ENCODE results near the gene GJC2.
A peak's percentile ranks its signal among the peaks of the same experiment; 100 is the strongest.
"Not testable (repeated sequence)": the region's sequence is repeated elsewhere in the genome, so short reads cannot be mapped to it uniquely, and the experiment has no call there.

GJC2 gene

DNA sequence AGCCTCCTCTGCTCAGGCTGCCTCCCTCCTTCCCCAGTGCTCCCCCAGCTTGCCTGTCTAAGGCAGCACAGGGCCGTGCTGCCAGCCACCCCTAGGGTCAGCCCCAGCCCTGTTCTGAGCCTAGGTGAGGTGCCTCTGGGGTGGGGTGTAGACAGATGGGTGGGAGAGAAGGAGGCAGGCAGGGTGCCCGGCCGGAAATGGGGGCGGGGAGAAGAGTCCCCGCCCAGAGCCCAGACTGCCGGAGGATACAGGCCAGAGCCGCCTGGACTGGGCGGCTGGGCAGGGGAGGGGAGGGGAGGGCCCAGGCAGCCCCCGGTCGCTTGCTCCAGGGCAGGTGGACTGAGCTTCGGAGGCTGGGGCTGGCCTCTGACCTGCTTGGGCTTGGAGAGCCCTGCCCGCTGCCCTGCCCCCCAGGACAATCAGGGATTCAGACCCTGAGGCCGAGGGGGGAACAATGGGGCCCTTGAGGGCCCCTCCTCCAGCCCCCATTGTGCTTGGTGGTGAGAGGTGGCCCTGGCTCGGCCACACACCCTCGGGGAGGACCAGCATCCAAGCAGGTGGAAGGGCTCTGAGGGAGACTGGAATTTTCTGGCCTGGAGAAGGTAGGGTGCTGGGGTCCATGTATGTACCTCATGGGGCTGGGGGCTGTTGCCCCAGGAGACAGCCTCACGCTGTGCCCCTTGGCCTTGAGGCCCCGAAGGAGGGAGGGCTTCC lies at the start of gene GJC2:
Gene GJC2 (plus strand): TSS at position 525 of the 714 bp plus-strand sequence. CDS start 7,829 bp downstream, outside the sequence.
- peak; percentile 17 for DNase-seq

DNA sequence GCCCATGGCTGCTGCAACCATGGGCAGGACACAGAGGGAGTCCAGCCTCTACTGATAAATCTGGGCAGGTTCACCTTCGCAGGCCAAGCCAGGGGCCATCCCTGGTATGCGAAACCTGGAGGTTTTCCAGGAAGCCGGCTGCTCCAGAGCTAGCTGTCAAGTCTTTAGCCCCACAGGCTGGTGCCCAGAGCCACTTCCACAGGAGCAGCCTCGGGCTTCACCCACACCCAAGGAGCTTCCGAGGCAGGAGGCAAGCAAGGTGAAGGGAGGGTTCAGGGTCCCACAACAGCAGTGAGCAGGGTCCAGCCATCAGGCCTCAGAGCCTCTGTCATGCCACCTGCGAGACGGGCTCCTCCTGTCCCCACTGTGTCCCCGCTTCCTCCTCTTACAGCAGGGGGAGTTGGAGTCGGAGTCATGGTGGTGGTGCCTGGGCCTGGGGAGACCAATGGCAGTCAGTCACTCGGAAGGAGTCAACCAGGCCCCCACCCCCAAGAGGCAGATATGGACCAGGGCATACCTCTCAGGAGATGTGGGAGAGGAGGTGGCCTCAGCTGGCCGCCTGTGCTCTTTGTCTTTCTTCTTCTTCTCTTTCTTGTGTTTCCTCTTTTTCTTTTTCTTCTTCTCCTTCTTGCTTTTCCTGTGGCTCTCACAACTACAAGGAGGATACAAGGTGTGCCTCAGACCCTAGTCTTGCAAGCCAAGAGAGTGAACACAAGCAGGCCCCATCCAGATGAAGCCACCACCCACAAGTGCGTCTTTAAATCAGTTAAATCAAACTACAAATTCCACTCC lies 48.7 kb upstream of the GJC2 start:
- no peak for DNase-seq

DNA sequence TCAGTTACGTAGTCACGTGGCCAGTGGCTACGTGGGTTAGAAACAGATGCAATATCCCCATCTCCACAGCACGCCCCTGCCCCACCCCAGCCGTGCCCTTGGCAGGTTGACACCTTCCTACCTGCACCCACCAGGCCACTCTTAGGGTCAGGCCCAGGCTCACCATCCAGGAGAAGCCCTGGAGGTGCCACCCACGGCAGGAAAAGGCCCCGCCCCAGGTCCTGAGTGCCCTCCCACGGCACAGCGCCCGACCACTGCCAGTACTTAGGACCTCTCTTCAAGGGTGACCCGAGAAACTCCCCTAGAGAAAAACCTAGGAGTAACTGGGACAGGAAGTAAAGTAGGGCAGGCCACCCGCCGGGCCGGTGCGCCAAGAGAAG lies 48.1 kb upstream of the GJC2 start:
- DNase-seq, result peak; percentile 45

DNA sequence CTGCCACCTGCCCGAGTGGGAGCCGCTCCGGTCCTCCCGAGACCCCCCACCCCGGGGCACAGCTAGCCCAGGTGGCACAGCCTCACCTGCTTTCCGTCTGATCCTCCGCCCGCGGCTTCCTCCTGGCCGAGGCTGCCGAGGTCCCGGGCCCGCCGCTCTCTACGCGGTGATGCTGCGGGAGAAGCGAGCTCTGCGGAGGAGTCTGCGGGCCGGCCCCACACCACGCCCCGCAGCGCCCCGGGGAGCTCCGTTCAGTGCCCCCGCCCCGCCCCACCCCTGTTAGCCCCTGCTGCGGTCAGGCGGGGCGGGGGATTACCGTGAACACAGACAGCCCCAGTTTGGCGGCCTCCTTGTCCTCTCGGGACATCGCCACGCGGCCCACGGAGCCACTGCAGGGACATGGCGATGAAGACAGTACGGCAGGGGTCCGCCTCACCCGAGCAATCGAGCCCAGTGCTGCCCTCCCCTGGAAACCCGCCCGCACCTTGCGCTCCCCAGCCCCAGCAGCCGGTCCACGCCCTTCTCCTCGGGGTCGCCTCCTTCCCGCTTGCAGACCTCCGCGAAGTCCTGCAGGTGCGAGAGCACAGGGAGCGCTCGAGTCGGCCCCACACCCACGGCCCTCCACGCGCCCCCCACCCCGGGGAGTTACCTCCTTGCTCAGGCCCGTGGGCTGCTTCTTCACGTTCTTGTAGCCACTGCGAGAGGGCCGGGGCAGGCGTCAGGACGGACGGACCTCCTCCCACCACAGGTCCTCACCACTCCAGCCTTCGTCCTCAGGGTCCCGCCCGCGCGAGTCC lies 47.5 kb upstream of the GJC2 start:
- DNase-seq, result peak; percentile 74

DNA sequence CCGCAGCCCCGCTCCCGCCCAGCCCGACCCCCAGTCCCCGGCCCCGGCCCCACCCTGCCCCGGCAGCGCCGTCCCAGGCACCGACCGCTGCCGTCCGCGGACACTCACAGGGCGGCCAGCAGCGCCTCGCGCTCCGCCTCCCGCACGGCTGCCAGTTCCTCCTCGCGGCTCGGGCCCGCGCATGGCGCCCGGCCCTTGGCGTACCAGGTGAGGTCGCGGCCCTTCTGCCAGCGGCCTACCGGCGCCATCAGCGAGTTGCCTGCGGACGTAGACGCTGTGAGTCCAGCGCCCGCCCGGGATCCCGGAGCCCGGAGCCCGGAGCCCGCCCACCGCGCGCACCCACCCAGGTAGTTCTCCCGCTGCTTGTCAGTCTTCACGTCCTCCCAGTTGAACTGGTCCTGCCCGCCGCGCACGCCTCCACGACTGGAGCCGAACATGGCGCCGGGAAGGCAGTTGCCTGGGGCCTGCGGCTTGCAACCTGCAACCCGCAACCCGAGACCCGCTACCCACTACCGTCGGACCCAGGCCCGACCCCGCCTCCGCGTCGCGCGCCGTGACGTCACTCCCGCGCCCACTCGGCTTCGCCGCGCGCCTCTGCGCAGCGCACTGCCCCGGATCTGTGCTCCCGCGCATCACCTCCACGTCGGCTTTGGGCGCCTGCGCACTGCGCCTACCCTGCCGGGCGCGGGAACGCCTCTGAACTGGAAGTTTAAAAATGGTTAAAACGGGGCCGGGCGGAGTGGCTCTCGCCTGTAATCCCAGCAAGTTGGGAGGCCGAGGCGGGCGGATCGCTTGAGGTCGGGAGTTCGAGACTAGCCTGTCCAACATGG lies 46.7 kb upstream of the GJC2 start, which contains the start of gene C1orf35:
Gene C1orf35 (minus strand): TSS at position 535 of the 830 bp plus-strand sequence. CDS start 98 bp downstream, at position 437.
- DNase-seq, result peak; percentile 94

DNA sequence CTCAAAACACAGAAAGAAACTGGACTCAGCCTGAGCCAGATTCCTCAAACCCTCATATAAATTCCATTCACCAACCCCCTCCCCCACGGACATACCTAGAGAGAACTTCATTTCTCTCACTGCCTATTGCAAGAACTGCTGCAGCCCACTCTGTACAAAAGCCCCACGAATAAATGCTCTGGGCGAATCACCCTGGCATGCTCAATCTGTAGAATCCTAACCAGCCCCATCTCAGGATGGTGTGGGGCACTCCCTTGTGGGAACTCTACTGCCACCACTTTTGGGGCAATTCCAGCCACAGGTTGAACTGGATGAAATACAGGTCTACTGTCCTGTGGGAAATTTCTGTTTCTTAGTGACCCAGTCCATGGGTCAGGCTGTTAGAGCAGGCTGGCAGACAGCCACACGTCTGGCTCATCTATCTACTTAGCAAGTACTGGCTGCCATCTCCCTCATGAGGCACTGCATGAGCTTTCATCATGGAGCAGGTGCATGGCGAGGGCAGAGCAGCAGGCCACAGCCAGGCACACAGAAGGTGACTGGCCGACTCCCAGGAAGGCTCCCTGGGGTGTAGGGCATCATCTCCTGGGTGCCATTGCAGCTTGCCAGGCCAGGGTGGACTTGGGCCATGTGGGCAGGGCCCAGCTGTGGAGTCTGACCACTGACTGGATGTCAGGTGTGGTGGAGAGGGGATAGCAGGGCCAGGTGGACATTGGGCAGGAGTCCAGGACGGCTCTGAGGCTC lies 45.0 kb upstream of the GJC2 start:
- DNase-seq, result no peak

DNA sequence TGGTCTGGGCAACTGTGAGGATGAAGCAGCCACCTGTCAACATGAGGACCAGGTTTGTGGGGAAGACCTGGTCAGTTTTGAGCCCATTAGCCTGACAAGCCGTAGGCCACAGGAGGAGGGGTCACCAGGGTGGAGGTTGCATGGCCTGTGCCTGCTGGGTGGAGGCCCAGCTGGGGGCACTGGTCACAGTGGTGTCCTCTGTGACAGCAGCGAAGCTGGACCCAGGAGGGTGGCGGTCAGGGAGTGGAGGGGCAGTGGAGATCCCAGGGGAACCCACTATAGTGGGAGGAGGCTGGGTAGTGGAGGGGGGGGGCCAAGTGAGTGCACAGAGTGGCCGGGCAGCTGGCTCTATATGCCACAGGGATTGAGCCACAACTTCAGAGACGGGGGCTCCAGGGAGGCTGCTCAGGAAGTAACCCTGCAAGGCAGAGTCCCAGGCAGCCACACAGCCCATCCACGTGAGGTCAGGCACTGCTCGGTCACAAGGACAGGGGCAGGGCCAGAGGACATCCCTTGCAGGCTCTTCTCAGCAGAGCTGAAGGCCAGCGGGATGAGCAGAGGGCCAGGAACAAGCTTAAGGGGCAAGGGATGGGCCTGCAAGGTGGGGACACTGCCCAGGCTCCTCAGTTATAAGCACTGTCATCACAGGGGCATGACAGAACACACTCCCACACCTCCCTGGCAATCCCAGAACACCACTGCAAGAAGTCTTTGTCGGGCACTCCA lies 44.3 kb upstream of the GJC2 start:
- no peak for DNase-seq

DNA sequence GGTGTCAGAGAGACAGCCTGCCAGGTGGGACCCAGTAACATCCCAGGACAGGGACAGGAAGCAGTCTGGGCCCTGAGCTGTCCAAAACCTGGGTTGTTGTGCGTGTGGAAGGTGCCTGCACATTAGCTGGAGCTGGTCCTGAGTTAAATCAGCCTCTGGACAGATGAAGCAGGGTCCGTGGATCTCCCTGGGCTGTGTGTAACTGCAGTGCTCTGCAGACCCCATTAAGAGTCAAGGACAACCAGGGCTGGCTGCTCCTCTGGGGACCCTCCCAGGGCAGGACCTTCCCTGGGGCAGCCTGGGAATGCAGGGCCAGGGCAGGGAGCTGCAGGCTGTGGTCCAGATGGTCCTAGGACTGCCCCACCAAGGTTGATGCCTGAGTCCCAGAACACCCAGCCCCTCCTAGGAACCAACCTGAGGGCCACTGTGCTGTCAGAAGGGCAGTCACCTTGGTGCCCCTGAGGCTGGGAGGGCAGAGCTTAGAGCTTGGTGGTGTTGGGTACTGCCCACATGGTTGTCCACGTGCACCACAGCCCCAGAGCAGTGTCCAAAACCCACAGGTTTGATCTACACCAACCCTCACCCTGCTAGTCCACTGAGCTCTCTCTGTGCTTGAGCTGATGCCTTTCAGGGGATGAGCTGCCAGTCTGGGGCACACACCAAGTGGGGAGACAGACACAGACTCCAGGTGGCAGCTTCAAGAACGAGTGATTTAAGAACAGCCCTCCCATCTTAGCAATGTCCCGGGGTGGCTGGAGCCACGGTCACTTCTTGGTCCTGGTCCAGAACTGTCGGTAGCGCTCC lies 43.5 kb upstream of the GJC2 start:
- no peak for DNase-seq

DNA sequence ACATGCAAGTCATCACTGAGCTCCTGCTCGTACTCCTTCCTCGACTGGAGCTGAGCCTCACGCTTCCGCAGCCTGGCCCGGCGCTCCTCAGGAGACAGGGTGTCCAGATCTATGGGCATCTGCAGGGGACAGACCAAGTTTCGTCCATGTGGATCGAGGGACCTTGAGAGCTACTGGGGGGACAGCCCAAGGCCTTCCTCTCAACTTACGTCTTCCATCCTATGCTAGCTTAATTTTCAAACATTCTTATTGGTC lies 43.0 kb upstream of the GJC2 start:
- no peak for DNase-seq

DNA sequence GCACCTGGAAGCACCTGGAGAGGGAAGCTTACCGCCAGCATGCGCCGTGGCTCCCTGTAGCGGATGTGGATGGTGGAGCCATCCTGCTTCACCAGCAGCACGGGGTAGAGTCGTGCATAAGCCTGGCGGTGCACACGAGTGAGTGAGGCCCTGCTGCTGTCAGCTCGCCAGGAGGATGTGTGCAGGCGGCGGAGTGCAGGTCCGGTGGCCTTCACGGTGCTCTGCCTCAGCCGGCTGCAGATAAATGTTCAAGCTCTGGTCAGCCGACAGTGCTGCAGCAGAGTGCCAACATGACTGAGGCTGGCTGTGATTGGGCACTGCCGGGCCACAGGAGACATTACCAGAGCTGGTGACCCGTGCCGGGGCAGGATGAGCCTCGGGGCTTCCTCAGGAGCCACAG lies 42.1 kb upstream of the GJC2 start:
- no peak for DNase-seq

DNA sequence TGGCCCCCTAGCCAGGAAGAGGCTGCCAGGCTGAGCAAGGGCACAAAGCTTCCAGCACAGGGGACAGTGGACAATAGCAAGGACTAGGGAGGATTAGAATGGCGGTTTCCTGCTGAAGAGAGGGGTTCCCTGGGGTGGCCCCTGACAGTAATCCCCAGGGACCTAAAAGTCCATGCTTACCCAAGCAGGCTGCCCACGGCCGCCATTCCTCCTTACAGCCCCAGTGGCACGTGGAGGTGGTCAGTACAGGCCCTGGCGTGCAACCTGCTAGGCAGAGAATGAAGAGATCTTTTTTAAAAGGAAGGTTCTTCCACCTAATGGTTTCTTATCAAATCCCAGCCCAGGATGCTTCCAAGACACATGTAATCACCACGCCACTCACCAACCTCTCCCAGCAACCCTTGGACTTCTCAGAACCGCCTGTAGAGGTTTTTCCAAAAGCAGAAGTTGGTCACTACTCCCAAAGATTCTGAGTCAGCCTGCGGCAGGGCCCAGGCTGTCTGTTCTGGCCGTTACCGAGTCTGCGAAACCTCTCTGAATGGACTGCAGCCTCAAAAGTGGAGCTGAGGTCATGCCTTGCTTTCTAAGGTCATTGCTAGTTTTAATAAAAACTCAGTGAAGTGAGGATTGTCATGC lies 41.6 kb upstream of the GJC2 start:
- no peak for DNase-seq

DNA sequence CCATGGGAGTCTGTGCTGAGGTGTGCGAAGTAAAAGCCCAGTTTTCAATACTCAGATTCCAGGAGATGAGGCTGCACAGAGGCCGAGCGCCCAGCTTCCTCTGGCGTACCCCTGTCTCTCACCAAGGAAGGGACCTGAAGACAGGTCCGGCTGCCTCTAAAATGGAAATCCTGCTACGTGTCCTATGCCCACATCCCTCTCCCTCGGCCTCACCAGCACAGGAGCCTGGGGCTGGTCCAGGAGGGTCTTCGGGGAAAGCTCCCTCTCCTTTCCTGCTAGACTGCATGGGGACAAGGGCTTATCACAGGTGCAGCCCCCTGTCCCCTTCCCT lies 41.0 kb upstream of the GJC2 start:
- no peak for DNase-seq

DNA sequence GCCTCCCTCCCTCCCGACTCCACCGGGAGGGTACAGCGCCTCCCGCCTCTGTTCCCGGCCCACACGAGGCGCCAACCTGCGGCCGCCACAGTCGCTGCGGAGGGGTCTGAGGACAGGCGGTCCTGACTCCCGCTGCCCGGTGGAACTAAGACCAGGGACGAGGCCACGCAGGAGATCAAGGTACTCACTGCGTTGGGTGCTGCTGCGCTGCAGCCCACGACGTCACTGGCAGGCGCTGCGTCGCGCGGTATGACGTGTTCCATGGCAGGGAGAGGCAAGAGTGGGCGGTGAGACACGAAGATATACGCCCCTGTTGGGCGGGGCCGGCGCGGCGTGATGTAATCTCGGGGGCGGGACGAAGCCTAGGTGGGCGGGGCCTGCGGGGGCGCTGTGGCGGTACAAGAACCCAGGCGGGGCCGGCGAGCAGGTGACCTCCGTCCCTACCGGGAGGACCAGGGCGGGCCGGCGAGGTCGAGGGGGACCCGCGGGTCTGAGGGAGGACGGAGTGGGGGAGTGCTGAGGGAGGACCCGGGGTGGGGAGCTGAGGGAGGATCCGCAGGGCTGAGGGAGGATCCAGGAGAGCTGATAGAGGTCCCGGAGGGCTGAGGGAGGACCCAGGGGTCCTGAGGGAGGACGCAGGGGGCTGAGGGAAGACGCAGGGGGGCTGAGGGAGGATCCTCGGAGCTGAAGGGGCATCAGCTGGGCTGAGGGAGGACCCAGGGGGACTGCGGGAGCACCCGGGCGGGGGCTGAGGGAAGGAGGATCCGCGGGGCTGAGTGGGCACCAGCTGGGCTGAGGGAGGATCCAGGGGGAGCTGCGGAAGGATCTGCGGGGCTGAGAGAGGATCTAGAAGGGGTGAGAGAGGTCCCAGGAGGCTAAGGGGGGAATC lies 40.4 kb upstream of the GJC2 start, which contains the start of gene MRPL55:
Gene MRPL55 (minus strand): TSS at position 227 of the 889 bp plus-strand sequence. CDS start 1,039 bp downstream, outside the sequence.
- DNase-seq, result peak; percentile 100

DNA sequence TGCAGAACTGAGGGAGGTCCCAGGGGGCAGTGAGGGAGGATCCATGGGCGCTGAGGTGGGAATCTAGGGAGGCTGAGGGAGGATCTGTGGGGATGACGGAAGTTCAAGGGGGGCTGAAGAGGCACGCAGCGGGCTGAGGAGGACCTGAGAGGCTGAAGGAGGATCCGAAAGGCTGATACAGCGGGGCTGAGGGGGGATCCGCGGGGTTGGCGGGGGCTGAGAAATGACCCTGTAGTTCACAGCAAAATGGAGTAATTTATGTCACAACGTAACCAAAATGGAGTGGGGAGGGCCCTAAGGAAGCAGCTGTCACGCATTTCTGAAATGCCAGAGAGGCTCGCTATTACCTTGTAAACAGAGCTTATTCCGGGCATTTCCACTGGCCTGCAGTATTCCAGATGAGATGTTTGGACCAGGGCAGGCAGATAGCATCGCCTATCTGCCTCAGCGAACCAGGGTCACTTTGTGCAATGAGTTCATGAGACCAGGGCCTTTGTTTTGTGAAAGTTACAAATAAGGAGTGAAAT lies 39.7 kb upstream of the GJC2 start:
- no peak for DNase-seq

DNA sequence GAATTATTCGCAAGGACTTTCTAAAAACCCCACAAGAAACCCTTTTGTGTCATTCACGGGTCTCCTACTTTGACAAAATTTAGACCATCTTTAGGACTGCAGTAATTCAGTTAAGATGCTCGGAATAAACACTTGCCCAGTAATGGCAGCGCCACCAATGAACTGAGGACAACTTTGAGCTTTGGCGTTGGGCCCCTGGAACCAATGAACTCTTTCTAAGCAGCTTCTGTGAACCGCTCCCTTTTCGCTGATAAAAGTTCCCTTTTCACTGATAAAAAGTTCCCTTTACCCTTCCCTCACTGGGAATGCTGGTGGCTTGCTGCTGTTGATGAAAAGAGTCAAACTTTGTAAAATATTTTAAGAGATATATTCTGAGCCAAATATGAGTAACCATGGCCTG lies 39.2 kb upstream of the GJC2 start:
- DNase-seq, result no peak

DNA sequence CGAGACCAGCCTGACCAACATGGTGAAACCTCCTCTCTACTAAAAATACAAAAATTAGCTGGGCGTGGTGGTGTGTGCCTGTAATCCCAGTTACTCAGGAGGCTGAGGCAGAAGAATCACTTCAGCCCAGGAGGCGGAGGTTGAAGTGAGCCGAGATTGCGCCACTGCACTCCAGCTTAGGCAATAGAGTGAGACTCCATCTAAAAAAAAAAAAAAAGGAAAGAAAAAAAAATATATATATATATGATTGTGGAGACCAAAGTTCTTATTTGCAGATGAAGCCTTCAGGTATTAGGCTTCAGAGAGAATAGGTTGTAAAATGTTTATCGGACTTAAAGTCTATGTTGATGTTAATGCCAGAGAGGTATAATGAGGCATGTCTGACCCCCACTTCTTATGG lies 38.4 kb upstream of the GJC2 start:
- not testable (repeated sequence) for DNase-seq

DNA sequence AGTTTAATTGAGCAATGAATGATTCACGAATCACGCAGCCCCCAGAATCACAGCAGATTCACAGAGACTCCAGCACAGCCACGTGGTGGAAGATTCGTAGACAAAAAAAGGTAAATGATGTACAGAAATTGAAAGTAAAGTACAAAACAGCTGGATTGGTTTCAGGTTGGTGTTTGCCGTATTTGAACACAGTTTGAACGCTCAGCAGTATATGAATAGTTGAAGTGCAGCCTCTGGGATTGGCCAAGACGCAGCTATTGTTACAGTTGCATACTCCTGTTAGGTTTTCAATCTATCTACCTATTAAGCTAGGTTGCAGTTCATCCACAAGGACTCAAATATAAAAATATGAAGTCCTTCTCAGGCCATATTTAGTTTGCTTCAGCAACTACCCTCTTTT lies 37.6 kb upstream of the GJC2 start:
- DNase-seq, result no peak

DNA sequence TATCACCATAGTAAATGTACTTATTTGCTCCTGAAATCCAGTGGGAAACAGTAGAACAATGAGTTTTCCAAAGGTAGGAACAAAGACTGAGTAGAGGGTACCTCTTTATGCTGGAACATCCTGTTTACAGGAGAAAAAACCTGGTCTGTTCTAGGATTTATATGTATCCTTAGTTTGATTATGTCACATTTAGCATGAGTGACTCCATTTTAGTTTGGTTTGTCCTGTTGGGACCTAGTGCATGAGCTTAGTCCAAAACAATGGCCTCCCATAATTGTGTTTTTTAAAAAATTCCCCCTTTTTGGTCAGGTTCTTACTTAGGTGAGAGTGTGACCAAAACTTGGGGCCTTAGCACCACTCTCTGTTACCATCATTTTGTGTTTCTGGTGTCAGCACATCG lies 37.1 kb upstream of the GJC2 start:
- no peak for DNase-seq

DNA sequence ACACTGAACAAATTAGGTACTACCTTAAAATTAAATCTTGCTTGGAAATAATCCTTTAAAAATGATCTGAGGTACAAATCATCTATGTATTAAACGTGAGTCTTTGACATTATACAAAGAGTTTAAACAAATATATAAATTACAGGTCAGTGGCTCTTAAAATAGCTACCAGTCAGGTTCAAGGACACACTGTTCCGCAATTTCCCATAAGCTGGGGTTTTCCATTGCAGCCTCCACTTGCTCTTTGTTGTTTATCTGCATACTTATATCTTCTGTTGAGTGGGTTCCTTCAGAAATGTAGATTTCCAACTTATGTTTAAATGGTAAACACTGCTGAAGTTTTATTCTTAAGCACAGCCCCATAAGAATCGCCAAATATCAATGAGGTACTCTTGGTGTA lies 34.9 kb upstream of the GJC2 start:
- no peak for DNase-seq

Measured in activated T-cell treated with anti-CD3 and anti-CD28 coated beads, Interleukin-2, amount 50 U/mL, for 1 hour (primary cell).